ENCODE results near the gene ART4. TPM values are rescaled to one million over a fixed set of nuclear protein-coding genes. Genes with fewer than 3 reads are reported as not detected.
A peak's percentile ranks its signal among the peaks of the same experiment; 100 is the strongest.

ART4 gene
- polyA plus RNA-seq, 1 experiment = 0.12 TPM

DNA sequence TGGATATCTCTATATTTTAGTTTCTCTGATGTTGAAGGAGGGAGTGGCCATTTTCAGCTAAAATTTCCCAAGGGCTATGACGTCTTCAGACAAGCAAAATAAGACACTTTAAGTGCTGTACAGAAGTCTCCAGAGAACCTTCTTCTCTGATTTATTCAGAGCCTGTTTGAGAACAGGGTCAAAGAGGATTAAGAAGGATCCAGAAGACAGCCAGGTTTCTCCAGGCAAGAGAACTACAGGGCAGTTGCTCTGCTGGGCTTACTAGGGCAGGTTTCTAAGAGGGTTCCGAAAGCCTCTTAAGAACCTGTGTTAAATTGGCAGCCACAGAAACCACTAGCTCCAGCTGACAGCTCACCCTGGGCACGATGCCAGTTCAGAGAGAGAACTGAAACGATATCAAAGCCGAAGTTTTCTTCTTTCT lies 41.1 kb upstream of the ART4 start:
- Histone ChIP-seq H3K27me3 (ENCODE audit: control insufficient read depth, insufficient read depth, low read length) (0 out of 2 replicates have a peak, but pooled peaks cover 2% of the 10 kb centered on the region), H3K36me3 (ENCODE audit: control insufficient read depth, insufficient read depth, low read length) (no peaks in the 10 kb centered on the region), H3K4me3 (ENCODE audit: low read depth, low read length) (peak overlapping the region; percentile 13; the same call in 1 of the 2 replicates)
- TF ChIP-seq, protein P1, sequence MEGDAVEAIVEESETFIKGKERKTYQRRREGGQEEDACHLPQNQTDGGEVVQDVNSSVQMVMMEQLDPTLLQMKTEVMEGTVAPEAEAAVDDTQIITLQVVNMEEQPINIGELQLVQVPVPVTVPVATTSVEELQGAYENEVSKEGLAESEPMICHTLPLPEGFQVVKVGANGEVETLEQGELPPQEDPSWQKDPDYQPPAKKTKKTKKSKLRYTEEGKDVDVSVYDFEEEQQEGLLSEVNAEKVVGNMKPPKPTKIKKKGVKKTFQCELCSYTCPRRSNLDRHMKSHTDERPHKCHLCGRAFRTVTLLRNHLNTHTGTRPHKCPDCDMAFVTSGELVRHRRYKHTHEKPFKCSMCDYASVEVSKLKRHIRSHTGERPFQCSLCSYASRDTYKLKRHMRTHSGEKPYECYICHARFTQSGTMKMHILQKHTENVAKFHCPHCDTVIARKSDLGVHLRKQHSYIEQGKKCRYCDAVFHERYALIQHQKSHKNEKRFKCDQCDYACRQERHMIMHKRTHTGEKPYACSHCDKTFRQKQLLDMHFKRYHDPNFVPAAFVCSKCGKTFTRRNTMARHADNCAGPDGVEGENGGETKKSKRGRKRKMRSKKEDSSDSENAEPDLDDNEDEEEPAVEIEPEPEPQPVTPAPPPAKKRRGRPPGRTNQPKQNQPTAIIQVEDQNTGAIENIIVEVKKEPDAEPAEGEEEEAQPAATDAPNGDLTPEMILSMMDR (IDR thresholded peaks at IDR 0.05; ENCODE audit: insufficient read depth, low read depth, low read length) = no peak
- peak; percentile 54 for DNase-seq (ENCODE audit: low read depth)
- CTCF ChIA-PET = interaction anchor here (1.9 kb wide), 1 partner anchor 11 kb away, joined by 4 read pairs; no protein-coding TSS in a partner anchor
- POLR2A ChIA-PET = no interaction called here

DNA sequence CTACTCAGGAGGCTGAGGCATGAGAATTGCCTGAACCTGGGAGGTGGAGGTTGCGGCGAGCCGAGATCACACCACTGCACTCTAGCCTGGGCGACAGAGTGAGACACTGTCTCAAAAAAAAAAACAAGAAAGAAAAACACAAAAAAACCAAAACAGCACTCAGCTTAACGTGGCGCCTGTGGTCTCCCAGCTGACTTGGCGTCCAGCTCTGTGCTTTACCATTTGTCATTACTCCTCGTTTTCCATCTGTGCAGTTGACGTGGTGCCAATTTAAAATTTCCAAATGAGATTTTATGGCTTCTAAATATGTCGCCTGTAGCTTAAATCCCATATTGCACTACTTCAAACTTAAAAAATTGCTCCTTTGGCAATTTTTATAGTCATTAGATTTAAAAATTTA lies 40.4 kb upstream of the ART4 start:
- DNase-seq (ENCODE audit: low read depth) = no peak
- TF ChIP-seq, protein P1 (IDR thresholded peaks at IDR 0.05; ENCODE audit: insufficient read depth, low read depth, low read length) = no peak
- Histone ChIP-seq H3K36me3 (ENCODE audit: control insufficient read depth, insufficient read depth, low read length) (no peaks in the 10 kb centered on the region), H3K4me3 (ENCODE audit: low read depth, low read length) (no peak overlapping the region), H3K27me3 (ENCODE audit: control insufficient read depth, insufficient read depth, low read length) (0 out of 2 replicates have a peak, but pooled peaks cover 2% of the 10 kb centered on the region)
- ChIA-PET POLR2A (no interaction called here), CTCF (interaction anchor here (1.9 kb wide), 1 partner anchor 10 kb away, joined by 4 read pairs; no protein-coding TSS in a partner anchor)

DNA sequence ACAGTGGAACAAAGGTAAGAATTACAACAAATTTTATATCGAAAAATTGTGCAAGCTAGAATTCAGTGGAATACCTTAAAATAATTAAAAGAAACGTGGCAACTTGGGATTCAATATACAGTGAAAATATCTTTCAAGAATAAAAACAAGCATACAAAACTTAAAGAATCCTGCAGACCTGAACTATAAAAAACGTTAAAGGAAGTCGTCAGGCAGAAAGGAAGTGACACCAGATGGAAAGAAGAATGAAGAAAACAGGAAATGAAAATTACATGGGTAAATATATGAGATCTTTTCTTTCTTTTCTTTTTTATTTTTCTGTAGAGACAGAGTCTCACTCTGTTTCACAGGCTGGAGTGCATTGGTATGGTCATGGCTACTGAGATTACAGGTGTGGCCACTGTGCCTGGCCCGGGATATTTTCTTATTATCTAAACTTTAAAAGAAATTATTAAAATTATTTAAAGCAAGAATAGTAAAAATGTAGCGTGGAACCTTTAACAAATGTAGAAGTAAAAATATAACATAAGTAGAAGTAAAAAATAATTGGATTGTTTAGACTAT lies 37.6 kb upstream of the ART4 start:
- Histone ChIP-seq H3K27me3 (ENCODE audit: control insufficient read depth, insufficient read depth, low read length) (0 out of 2 replicates have a peak, but pooled peaks cover 2% of the 10 kb centered on the region), H3K36me3 (ENCODE audit: control insufficient read depth, insufficient read depth, low read length) (no peaks in the 10 kb centered on the region), H3K4me3 (ENCODE audit: low read depth, low read length) (no peak overlapping the region)
- ChIA-PET POLR2A (no interaction called here), CTCF (no interaction called here)
- DNase-seq (ENCODE audit: low read depth) = no peak
- TF ChIP-seq, protein P1 (IDR thresholded peaks at IDR 0.05; ENCODE audit: insufficient read depth, low read depth, low read length) = no peak

DNA sequence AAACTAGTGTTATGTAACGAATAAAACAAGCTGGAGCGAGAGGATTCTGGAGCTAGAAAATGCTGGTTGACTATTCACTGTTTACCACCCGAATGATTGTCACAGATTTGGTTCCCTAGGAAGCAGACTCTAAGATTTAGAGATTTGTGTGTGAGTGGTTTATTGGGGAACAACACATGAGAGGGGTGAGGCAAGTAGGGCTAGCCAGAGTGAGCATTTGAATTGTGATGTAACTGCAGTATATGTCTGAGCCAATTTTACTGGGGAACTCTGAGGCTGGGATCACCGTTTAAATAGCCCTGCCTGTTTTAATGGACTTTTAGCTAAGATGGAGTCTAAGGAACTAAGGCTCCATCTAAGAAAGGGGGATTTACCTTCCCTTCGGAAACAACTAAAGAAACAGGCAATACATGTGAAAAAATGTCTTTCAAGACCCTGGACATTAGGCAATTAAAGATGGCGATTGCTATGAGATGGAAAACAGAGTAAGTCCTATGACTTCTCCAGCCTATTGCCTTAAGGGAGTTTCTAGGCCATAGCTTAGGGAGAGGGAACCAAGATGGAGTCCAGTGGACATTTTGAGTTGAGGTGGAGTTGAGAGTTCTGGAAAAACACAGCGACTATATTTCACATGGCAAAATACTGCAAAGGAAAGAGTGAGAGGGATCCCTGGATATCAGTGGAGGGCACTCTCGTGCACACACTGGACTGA lies 36.1 kb upstream of the ART4 start:
- no peak overlapping the region for H3K4me3 ChIP-seq (ENCODE audit: low read depth, low read length)
- DNase-seq (ENCODE audit: low read depth) = no peak
- ChIA-PET POLR2A (no interaction called here), CTCF (no interaction called here)
- no peaks in the 10 kb centered on the region for H3K27me3 ChIP-seq (ENCODE audit: control insufficient read depth, insufficient read depth, low read length)
- TF ChIP-seq, protein P1 (IDR thresholded peaks at IDR 0.05; ENCODE audit: insufficient read depth, low read depth, low read length) = no peak
- H3K36me3 ChIP-seq (ENCODE audit: control insufficient read depth, insufficient read depth, low read length) = no peaks in the 10 kb centered on the region

DNA sequence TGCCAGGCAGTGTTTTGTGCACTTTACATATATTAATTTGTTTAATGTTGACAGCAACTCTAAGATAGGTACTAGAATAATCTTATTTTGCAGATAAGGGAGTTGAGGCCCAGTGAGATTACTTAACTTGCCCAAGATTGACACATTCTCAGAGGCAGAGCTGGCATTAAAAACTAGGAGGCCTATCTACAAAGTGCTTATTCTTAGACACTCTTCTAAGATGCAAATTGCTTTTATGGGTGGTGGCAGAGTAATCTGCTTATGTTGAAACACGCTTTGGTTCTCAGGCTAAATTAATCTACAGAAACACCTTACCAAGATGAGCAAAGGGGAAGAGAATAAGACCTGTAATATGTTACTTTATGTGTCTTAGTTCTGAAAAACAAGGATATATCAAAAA lies 35.2 kb upstream of the ART4 start:
- POLR2A ChIA-PET = no interaction called here
- Histone ChIP-seq H3K27me3 (ENCODE audit: control insufficient read depth, insufficient read depth, low read length) (no peaks in the 10 kb centered on the region), H3K36me3 (ENCODE audit: control insufficient read depth, insufficient read depth, low read length) (no peaks in the 10 kb centered on the region), H3K4me3 (ENCODE audit: low read depth, low read length) (no peak overlapping the region)
- TF ChIP-seq, protein P1 (IDR thresholded peaks at IDR 0.05; ENCODE audit: insufficient read depth, low read depth, low read length) = no peak
- no peak for DNase-seq (ENCODE audit: low read depth)
- CTCF ChIA-PET = no interaction called here

Data from BJ (cell line).